ENCODE data around the gene MIPOL1.

- TF ChIP-seq, protein P1, sequence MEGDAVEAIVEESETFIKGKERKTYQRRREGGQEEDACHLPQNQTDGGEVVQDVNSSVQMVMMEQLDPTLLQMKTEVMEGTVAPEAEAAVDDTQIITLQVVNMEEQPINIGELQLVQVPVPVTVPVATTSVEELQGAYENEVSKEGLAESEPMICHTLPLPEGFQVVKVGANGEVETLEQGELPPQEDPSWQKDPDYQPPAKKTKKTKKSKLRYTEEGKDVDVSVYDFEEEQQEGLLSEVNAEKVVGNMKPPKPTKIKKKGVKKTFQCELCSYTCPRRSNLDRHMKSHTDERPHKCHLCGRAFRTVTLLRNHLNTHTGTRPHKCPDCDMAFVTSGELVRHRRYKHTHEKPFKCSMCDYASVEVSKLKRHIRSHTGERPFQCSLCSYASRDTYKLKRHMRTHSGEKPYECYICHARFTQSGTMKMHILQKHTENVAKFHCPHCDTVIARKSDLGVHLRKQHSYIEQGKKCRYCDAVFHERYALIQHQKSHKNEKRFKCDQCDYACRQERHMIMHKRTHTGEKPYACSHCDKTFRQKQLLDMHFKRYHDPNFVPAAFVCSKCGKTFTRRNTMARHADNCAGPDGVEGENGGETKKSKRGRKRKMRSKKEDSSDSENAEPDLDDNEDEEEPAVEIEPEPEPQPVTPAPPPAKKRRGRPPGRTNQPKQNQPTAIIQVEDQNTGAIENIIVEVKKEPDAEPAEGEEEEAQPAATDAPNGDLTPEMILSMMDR (IDR thresholded peaks at IDR 0.05; ENCODE audit: extremely low read depth in 1 of 2, insufficient read depth in 1 of 2, low read depth in 1 of 2, low read length in 2 of 2), result no peak
- TF ChIP-seq EZH2 (IDR thresholded peaks at IDR 0.05; ENCODE audit: borderline replicate concordance, low read depth, low read length, severe bottlenecking), result no peak
- TF ChIP-seq, protein P2, sequence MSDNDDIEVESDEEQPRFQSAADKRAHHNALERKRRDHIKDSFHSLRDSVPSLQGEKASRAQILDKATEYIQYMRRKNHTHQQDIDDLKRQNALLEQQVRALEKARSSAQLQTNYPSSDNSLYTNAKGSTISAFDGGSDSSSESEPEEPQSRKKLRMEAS (IDR thresholded peaks at IDR 0.05; ENCODE audit: insufficient read depth, insufficient read length), result no peak
- no peak for TF ChIP-seq POLR2AphosphoS5 (IDR thresholded peaks at IDR 0.05; ENCODE audit: insufficient read depth, low read depth, low read length)
- TF ChIP-seq JUN (IDR thresholded peaks at IDR 0.05; ENCODE audit: borderline replicate concordance, insufficient read depth, insufficient read length, low read depth), result no peak
Measured at GRCh38 chr14:37573356-37573755, 375.6 kb downstream of the MIPOL1 start.
